Heart left ventricle (tissue), 13 donors: Measurements from ENCODE around the gene SLC10A1.

Experiments used
- CTCF ChIP-seq, 12 donors: fragments of 200-600 bp; sonication (generic) in 4 of 12; IDR thresholded peaks; one replicate each; pipeline versions ENCODE4 v1.5.0 to v1.8.0; 2018 to 2022; ENCODE audit warnings: antibody characterized with exemption in 12 of 12, mild to moderate bottlenecking in 5 of 12
- POLR2A ChIP-seq, 2 donors: fragments of 450-650 bp; IDR thresholded peaks; one replicate each; pipeline ENCODE4 v1.6.1; 2017; ENCODE audit warnings: antibody characterized with exemption in 2 of 2, mild to moderate bottlenecking in 2 of 2, moderate library complexity in 2 of 2
- donor health status: ischemic (EF 13 %, LVEDD 7.1; RV severe dilation, severe dysfunction).
- donor health status: DM: no; HTN: yes; CAD: no.
- donor health status: DM: no; HTN: no; CAD: no.
- donor health status: ischemic (EF 25% LVEDD 6.9; RV normal size, moderate dysfunction).
- donor health status: ischemic (EF 25% LVEDD 5.7; RV mildly dilated, moderate dysfunction).
- donor health status: ischemic (EF 35%, LVEDD 5.7; RV mildly dilated, moderate dysfunction).
- donor health status: nonischemic (EF 11% LVEDD 7.7; RV severe dilation, severe dysfunction).
- donor health status: DM: yes; HTN: yes; CAD: no.
- donor health status: PGD.
- donor health status: ischemic (EF 29% LVEDD 5.4; RV normal size, mild dysfunction).
- donor health status: nonischemic (EF 23%, LVEDD 6.1; RV moderate dilation, normal function).

DNA sequence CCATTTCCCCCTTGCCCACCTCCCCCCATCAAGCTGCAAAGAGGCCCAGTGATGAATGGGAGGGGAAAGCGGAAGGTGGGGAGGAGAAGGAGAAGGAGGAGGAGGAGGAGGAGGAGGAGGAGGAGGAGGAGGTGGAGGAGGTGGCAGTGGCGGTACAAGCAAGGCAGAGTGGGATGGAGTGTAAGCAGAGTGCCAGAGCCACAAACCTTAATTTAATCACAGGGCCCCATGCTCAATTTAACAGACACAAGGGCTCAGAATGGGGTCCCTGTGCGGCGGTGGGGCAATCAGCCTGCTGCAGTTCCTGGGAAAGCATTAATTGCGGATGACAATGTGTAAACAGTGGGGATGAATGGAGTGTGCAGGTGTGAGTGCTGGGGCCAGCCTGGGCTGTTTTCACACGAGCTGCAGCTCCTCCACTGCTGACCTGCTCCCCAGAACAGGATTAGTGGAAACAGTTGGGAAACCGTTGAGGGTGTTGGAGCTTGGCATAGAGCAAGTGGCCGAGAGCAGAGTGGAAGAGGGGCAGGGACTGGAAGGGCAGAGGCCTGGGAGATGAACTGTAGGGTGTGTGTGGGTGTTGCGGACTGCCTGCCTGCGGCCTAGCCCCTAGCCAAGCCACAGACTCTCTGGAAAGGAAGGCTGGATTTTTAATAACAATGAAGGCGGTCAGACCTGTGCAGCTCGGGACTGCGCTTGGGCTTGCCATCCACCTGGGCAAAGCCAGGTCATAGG is 45.8 kb upstream of the SLC10A1 start:
- no peak for TF ChIP-seq CTCF (IDR thresholded peaks at IDR 0.05)
- TF ChIP-seq POLR2A (IDR thresholded peaks at IDR 0.05): no peak
